Mononuclear cell (primary cell): ENCODE measurements around the gene TRIM40. TPM values are rescaled to one million over a fixed set of nuclear protein-coding genes. Genes with fewer than 3 reads are reported as not detected.
A peak's percentile ranks its signal among the peaks of the same experiment; 100 is the strongest.
"Not testable (repeated sequence)": the region's sequence is repeated elsewhere in the genome, so short reads cannot be mapped to it uniquely, and the experiment has no call there.

Source experiments
- H3K27me3 ChIP-seq: 2 replicates; pipeline ENCODE4 v1.6.0; 2011; ENCODE audit warnings: low read length, control low read depth; ENCODE audit not compliant: insufficient read depth
- H3K4me1 ChIP-seq: 2 replicates; pipeline ENCODE4 v1.5.1; 2011; ENCODE audit warnings: mild to moderate bottlenecking, low read length, control low read depth; ENCODE audit not compliant: insufficient read depth
- H3K4me3 ChIP-seq: 2 replicates; pipeline ENCODE4 v1.5.1; 2011; ENCODE audit warnings: mild to moderate bottlenecking, low read length, moderate library complexity
- H3K9me3 ChIP-seq: 2 replicates; pipeline ENCODE4 v1.5.1; 2011; ENCODE audit warnings: low read depth, mild to moderate bottlenecking, control low read depth, low read length
- total RNA-seq: library from RNA; depleted of rRNA; stranded (reverse); fragments of >200 nt; gene quantifications from one replicate; pipeline ENCODE4 v1.2.3, GENCODE V29; 2012

TRIM40 gene
- total RNA-seq, 1 donor: 1.4 TPM

DNA sequence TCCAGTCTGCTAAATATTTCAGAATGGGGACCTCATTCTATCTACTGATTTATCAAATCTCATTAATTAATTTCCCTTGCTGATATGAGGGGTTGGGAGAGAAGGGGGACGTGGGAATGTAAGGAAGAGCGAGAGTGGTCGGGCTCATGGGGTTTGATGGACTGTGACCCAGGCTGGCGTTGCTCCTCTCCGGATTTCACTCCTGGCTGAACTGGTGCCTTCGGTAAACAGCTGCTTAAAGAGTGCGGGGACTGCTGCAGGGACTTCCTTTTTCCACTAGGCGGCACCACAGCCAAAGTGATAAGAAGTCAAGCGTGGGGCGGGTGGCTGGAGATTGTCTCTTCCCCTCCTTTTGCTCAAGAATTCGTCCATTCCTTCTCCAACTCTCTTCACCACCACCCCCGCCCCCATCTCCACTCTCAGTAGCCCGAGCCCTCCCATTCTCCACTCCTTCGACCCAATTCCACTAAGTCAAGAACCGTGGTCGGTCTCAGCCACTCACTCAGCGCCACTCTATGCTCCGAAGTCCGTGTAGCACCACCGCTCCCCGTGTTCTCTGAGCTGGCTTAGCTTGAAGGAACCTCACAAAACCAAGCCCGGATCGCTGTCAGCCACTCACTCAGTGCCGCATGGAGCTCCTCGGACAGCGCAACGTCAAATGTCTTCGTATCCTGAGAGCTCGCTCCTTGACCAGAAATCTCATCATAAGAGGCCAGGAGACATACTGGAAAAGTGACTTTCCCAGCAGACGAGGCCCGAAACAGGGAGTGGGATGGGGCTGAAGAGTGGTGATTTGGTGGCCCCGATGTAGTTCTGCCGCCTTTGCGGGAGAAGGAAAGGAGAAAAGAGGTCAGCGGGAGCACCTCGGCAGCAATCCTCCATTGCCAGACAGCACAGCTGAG, 32.7 kb upstream of the TRIM40 start:
- Histone ChIP-seq H3K9me3 (no peaks in the 10 kb centered on the region), H3K4me1 (peaks cover 37% of the 10 kb centered on the region), H3K4me3 (peak overlapping the region; percentile 26), H3K27me3 (peaks cover 58% of the 10 kb centered on the region)

DNA sequence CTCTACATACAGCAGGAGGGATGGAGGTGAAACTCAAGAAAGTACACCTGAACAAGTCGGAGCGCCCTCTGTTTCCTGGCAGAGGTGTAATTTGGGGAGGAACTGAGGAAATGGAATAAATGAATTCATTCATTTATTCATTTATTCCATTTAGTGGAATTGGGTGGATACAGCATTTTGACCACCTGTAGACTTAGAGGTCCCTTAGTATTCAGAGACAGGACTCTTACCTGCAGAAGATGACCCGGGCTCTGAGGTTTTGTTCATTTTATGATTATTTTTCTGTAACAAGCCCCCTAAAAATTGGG, 32.1 kb upstream of the TRIM40 start:
- Histone ChIP-seq H3K4me3 (no peak overlapping the region), H3K27me3 (peaks cover 52% of the 10 kb centered on the region), H3K9me3 (no peaks in the 10 kb centered on the region), H3K4me1 (peaks cover 37% of the 10 kb centered on the region)

DNA sequence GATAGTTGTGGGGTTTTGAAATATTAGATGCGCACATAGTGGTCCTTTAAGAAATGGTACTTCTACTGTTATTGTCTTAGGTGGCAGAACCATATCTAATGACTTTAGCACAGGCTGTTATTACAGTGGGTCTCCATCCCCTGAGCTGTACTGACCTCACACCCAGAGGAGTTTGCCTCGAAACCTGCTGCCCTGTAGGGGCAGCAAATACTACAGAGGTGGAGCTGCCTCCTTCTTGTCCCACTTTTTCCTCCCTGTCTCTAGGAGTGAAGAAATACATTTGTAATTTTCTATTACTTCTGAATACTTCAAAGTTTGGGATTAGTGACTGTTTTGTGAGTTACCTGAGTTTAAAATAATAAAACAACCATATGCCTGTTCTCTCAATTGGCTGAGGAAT, 31.3 kb upstream of the TRIM40 start:
- Histone ChIP-seq H3K4me3 (no peak overlapping the region), H3K4me1 (peaks cover 37% of the 10 kb centered on the region), H3K27me3 (peaks cover 48% of the 10 kb centered on the region)

DNA sequence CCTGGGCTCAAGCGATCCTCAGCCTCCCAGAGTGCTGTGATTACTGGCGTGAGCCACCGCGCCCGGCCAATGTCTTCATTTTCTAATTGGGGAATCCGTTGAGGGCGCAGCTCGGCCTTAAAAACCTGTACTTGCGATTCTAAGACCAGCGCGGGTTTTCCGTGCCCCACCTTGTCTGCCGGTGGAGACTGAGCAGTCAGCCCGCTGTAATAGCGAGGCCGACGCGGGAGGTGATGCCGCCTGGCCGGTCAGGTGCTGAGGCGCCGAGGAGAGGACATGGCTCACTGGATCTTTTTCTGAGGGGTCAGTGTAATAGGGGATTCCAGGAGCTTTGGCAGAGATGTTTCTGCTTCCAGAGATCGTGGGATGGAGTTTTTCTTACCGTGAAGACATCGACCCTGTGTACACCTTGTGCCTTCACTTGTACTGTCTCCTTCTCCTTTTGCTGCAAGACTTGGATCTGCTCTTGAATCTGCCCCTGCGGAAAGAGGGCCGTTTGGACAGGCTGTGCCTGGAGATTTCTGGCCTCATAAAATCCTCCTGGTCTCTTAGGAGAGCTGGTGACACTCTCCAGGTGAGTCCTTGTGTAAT, 24.6 kb upstream of the TRIM40 start:
- H3K4me1 ChIP-seq: no peaks in the 10 kb centered on the region
- H3K4me3 ChIP-seq: no peak overlapping the region
- H3K9me3 ChIP-seq: no peaks in the 10 kb centered on the region
- H3K27me3 ChIP-seq: peaks cover 49% of the 10 kb centered on the region

More for the DNA sequence above, 31.3 kb upstream of the TRIM40 start:
- no peaks in the 10 kb centered on the region for H3K9me3 ChIP-seq

GRCh38 chr6:30112402-30112994, 23.4 kb upstream of the TRIM40 start:
- peaks cover 49% of the 10 kb centered on the region for H3K27me3 ChIP-seq

DNA sequence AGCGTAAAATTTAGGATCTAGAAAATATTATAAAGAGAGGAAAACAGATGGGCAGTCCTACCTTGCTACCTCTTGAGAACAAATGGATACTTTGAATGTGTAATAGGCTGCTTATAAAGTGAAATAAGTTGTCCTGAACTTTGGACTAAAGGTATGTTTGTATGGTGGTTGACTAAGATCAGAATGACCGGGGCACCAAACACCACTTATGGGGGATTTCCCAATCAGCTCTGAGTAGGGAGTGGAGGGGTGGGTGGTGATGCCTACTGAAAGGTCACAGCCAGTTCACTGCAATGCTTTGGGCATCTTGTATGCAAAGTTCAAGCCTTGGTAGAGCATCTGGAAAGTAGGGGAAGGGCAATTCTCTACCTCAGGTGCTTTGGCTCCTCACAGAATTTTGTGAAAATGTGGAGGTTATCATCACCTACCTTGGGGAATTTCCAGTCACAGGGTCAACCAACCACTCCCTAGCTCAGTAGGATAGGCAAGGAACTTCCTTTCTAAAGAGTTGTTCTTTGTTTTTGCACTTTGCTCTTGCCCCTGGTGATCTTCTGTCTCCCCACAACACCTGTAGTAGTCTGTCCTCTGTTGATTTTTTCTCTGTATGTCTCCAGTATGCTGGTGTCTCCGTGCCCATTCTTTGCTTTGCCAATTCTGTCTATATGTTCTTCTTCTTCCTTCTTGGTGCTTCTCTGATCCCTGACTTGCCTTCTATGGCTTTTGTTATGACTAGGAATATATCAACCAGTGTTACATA, 22.8 kb upstream of the TRIM40 start, which contains the start of gene TRIM31:
TRIM31 (minus strand) TSS at position 88 of the 757 bp plus-strand sequence. CDS start 285 bp downstream, outside the sequence.
- Histone ChIP-seq H3K9me3 (no peaks in the 10 kb centered on the region), H3K4me1 (no peaks in the 10 kb centered on the region), H3K4me3 (no peak within 1 kb of the TSS), H3K27me3 (peaks cover 49% of the 10 kb centered on the region)

More at GRCh38 chr6:30112402-30112994, 23.4 kb upstream of the TRIM40 start:
- no peaks in the 10 kb centered on the region for H3K9me3 ChIP-seq
- H3K4me3 ChIP-seq: no peak overlapping the region
- no peaks in the 10 kb centered on the region for H3K4me1 ChIP-seq

GRCh38 chr6:30113841-30114240, 22.1 kb upstream of the TRIM40 start:
- Histone ChIP-seq H3K27me3 (peaks cover 52% of the 10 kb centered on the region), H3K9me3 (no peaks in the 10 kb centered on the region), H3K4me1 (no peaks in the 10 kb centered on the region), H3K4me3 (no peak overlapping the region)

DNA sequence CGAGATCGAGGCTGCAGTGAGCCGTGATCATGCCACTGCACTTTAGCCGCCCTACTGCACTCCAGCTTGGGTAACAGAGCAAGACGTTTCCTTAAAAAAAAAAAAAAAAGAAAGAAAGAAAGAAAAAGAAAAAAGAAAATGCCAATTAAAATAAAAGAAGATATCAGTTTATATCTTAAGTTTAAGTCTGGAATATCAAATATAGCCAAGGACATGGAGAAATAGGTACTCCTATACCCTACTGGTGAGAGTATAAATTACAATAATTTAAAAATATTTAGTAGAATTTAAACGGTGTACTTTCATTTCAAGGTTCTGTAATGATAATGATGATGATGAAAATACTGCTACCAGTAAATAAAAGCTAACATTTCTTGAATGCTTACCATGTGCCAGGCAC, 19.2 kb upstream of the TRIM40 start:
- Histone ChIP-seq H3K4me1 (no peaks in the 10 kb centered on the region), H3K9me3 (no peaks in the 10 kb centered on the region), H3K4me3 (no peak overlapping the region)

GRCh38 chr6:30118691-30119090, 17.2 kb upstream of the TRIM40 start:
- not testable (repeated sequence) for H3K4me3 ChIP-seq, H3K4me1 ChIP-seq, H3K9me3 ChIP-seq
- H3K27me3 ChIP-seq: peaks cover 23% of the 10 kb centered on the region

More for the DNA sequence above, 19.2 kb upstream of the TRIM40 start:
- peaks cover 39% of the 10 kb centered on the region for H3K27me3 ChIP-seq

DNA sequence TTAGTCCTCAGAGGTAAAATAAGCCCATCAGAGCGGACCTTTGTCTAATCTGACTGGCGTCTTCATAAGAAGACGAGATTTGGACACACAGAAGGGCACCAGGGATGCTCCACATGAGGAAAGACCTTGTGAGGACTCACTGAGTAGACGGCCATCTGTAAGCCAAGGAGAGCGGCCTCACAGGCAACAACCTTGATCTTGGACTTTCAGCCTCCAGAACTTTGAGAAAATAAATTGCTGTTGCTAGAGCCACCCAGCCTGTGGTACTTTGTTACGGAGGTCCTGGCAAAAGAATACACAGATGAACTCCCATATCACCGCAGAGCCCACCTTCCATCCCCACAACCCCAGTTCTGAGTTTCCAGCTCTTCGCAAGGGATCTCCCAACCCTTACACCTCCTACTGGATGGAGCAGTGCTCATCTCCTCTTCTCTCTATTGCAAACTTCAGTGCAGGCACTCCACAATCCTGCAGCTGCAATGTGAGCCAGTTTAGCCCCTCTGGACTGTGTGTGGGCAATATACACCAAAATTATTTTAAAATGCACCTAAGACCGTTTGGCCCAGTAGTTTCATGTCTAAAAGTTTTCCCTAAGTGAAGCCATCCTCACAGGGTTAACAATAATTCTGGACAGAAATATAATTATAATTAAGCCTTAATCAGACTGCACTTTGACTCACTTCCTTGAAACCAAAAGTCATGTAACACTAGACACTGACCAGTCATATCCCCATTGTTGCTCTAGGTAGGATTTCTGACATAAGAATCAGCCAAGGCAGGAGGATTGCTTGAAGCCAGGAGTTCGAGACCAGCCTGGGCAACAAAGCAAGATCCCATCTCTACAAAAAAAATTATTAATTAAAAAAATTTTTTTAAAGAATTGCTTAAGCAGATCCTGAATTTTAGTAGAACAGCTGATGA, 14.2 kb upstream of the TRIM40 start:
- no peaks in the 10 kb centered on the region for H3K4me1 ChIP-seq
- no peak overlapping the region for H3K4me3 ChIP-seq
- no peaks in the 10 kb centered on the region for H3K9me3 ChIP-seq
- H3K27me3 ChIP-seq: peaks cover 25% of the 10 kb centered on the region

DNA sequence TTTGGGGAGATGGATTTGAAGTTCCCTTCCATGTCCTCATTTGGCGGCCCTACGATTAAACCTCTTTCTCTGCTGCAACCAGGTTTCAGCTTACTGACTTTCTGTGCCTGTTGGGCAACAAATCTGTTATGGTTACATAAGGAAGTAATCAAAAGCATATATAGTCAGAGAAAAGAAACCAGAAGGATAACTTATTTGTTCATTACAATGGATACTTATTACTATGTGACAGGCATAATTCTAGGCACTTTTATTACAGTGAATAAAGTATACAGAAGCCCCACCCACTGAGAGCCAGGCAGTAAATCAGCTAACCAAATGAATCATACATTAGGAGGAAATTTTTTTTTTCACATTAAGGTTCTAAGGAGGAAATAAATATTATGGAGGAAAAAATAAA, 13.4 kb upstream of the TRIM40 start:
- Histone ChIP-seq H3K4me3 (no peak overlapping the region), H3K4me1 (no peaks in the 10 kb centered on the region), H3K9me3 (no peaks in the 10 kb centered on the region), H3K27me3 (peaks cover 33% of the 10 kb centered on the region)

DNA sequence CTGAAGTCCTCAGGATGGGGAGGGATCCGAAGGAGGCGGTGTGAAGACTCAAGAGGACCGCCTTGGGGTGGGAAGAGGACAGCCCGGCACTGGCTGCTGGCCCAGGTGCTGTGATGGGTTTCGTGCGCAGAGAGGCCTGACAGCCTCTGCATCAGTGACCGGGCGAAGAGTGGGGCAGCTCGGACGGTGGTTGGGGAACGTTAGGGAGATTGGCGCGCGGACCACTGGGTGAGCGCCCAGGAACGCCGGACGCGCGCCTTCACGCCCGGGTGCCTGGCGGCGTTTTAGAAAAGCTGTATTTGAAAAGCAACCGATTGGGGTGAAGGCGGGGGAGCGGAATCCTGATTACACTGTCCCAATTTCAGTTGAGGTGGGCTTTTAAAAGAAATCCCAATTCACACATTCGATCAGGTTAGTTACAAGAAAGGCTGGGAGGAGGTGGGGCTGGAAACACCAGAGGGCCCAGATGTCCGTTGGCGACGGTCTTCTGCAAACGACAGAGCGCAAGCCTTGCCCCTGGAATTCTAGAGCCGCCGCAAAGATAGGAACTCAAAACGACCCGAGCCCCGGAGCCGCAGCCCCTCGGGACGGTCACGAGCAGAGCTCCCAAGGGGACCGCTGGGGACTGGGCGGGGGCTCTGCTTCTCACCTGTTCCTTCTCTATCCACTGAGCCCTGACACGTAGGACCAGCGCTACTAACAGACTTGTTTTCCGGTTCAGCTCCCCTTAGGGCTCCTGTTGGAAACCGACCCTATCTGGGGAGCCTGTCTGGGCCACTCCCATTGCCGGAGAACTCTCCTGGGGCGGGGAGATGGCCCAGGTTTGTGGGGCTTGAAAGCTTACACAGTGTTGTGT, 8.5 kb upstream of the TRIM40 start:
- Histone ChIP-seq H3K27me3 (peaks cover 62% of the 10 kb centered on the region), H3K4me3 (no peak overlapping the region), H3K9me3 (no peaks in the 10 kb centered on the region), H3K4me1 (peaks cover 16% of the 10 kb centered on the region)
